HG03139 (cell line): ENCODE measurements around the gene IL11RA.
A peak's percentile ranks its signal among the peaks of the same experiment; 100 is the strongest.

Experiments
- ATAC-seq: cut with Tn5 transposase; IDR thresholded peaks from one replicate; pipeline ENCODE4 v1.9.1; 2021; ENCODE audit not compliant: unreplicated experiment

IL11RA gene

DNA sequence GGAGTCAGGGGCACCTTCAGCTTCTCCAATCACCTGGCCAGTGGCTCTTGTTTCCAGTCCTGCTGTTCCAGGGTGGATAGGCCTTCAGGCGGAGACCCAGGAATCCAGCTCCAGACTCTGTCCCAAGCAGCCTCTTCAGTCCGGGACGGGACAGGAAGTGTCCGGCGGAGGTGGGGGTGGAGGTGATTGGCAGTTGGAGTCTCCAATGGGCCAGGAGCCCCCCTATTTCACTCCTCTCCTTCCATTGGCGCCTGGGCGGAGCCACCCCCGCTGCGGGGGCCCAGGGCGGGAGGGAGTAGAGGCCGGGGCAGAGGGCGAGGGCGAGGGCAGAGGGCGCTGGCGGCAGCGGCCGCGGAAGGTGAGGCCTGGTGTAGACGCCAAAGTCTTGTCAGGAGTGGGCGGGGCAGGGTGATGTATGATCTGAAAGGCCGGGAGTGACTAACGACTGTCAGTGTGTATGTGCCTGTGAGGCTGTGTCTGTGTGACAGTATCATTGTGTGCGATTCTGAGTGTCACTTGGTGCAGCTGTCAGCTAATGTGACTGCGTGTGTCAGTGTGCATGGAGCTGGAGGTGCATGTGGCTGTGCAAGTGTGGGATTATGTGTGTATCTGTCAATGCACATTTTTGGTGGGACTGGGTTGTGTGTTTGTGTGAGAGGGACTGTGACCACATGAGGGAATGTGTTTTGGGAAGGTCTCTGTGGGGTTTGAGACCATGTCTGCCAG, at the start of gene IL11RA:
IL11RA (plus strand) TSS at position 310 of the 726 bp plus-strand sequence. CDS start 3,033 bp downstream, outside the sequence.
- no peak for ATAC-seq

DNA sequence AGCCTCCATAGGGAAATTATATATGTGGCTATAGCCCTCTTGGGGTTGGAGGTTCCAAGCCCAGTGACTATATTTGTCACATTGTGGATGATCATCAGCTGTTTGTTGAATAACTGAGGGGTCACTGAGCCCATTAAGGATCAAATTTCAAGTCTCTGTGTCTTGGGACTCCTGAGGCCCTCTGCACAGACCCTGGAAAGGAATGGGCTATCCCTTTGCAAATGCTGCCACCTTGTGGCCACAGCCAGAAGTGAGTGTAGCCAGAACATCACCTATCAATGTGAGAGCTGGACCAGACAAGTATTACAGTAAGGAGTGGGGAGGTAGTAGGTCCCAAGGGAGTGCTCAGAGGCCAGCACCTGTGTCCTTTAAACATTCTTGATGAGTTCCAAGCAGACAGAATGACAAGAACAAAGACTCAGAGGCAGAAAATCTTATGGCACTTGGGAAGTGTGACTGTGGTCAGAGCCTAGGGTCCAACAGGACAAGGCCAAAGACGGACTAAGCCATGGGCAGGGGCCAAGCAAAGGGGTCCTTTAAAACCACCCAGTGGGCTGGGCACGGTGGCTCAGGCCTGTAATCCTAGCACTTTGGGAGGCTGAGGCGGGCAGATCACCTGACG, 48.3 kb upstream of the IL11RA start:
- ATAC-seq: no peak

DNA sequence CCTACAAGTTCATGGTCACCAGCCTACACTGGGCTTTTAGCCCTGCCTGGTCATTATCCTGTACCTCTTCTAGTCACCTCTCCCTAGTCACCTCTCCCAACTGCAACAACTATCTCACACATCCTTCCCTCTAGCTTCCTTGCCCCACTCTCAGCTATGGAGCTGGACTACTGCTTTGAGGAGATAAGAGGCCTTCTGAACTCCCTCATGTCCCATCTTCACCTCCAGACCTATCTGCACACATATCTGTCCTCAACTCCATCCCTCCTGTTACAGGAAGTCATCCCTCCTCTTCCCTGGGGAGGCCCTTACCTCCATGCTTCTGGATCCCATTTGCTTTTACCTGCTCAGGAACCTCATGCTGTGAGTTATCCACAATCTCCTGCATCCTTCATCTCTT, 45.8 kb upstream of the IL11RA start:
- ATAC-seq: no peak

DNA sequence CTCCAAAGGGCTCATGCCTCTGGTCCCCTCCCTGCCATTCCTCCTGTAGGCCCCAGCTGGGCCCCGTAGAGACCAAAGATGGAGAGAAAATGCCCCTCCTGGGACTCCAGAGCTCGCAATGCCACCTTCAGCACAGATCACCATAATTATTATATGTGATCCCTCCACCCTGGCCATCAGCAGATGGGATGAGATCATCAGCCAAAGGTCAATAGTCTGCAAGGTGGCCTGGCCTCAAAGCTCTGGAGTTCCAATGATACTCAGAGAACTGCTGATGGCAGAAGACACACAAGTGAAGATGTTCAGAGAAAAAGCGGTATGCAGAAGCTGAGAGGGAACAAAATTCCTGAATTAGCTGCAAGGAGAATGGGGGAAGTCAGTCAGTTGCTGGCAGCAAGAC, 45.1 kb upstream of the IL11RA start:
- ATAC-seq: no peak

DNA sequence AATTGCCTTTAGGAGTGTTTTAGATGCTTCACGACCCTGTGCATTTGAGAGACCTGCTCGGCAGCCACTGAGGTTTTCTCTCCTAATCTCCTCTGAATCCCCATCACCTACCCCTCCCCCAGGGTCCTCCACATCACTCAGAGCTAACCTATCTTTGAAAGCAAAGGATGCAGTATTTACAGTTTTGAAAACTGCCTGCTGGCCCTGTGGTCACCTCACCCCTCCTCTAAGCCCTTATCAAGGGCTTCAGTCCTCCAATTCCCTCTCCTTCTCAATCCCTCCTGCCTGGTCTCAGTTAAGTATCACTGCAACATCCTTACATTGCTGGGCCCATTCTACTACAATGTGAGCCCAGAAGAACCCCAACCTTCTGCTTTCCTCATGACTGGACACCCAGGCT, 44.7 kb upstream of the IL11RA start:
- no peak for ATAC-seq

DNA sequence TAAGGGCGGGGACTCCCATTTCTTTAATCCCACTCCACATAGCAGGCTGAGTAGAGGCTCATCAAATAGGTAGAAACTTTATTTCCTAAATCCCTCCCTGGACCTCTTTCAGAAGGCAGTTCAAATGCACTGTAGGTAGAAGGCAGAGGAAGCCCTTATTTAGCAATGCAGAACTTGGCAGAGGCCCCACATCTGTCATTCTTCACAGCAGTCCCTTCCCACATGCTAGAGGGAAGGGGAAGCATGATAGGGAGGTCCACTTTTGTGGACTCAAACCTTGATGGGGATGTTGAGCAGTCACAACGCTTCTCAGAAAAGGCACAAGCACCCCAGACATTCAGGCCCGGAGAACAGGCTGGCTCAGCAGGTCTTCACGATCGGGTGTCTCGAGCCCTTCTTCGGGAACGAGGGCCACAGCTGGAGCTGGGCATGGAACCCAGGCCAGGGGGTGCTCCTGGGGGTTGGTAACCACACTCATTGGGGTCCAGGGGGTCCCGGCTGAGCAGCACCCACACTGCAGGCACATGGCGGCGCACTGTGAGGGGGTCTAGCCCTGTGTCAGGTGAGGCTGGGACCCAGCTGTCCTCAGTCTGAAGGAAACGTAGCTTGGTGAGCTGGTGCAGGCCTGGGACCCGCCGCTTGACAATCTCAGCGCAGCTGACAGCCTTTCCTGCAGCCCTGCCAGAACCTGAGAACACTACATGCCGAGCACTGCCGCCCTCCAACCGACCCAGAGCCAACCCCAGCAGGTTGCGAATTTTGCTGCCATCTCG, 41.4 kb upstream of the IL11RA start:
- no peak for ATAC-seq

DNA sequence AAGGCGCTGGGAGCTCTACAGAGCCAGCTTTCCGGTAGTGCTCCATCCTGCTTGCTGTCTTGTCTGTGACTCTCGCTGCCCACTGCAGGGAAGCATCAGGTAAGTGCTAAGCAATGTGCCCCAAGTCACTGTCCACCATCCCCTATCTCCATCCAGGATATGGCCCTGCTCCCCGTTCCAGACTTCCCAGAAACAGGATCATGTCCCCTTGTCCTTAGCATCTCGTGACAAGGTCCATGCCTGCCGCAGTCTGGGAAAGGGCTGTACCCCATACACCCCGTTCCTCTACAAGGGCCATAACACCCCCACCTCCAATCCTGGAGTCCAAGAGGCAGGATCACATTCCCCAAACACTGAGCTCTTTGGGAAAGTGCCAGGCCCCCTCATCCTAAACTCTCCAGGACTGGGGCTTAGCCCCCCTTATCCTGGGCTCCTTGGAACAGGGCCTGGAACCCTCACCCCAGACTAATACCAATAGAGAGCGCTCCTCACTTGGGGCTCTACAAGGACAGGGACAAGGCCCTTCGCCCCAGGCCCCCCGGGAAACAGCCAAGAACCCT, 40.7 kb upstream of the IL11RA start:
- no peak for ATAC-seq

DNA sequence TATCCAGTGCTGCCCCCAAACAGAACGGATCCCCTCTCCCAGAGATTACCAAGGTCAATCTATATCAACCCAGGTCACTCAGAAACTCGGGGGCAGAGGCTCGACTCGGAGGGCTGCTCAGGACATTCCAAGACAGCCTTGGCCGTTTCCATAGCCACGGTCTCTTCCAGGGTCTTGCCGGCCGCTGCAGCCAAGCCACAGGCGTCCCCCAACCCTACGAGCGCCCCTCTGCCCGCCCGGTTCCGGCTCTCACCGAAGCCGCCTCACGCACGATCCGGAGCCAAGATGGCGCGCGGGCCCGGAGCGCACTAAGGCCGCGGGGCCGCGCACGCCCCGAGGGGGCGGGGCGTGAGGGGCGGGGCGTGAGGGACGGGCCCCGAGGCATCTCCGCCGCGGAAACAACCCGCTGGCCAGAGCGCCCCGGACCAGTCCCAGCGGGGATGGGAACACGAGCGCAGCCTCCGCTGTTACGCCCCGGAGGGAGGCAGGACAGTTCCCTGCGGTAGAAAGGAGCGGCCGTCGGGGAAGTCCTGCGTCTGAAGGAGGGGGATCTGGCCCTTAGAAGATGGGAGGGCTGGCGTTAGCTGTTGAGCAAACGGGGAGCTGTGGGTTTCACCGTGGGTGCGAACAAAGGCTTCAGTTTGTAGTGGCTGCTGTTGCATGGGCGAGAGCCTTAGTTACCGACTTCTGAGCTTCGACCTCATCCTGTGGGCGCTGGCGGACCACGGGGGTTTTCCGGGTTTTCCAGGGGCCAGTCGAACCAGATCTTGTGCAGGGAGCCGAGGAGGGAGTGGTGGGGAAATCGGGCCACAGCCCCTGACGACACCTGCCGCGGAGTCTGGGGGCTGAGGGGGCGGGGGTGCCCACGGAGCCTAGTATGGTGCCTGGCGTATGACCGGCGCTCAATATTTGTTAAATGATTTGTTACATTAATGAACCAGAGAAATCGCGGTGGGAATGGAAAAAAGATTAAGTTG, 39.9 kb upstream of the IL11RA start, which contains the start of gene RPP25L:
RPP25L (minus strand) TSS at position 287 of the 977 bp plus-strand sequence. CDS start 801 bp downstream, outside the sequence.
- peak; percentile 72 for ATAC-seq

DNA sequence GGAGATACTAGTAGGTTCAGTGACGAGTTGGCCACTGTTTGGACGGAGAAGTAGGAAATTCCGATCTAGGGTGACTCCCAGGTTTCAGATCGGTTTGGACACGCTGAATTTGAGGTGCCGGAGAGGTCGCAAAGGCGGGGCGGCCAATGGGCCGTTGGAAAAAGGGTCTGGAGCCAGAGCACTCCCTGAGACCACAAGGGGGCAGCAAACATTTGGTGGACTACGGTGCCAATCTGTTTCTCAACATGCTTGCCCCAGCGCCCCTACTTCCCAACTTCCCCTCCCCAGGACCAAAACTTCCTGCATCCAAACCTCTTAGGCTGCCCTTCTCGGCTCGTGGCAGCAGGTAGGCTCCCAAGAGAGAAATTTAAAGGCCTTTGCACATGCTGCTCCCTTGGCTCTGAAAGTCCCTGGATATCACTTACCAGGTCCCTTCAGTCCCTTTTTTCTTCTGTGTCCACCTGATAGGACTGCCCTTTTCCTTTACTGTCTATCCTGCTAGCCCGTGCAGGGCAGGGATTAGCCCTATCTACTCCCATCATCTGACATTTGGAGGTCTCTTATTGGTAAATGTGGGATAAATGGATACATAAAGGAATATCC, 39.1 kb upstream of the IL11RA start:
- ATAC-seq: no peak

DNA sequence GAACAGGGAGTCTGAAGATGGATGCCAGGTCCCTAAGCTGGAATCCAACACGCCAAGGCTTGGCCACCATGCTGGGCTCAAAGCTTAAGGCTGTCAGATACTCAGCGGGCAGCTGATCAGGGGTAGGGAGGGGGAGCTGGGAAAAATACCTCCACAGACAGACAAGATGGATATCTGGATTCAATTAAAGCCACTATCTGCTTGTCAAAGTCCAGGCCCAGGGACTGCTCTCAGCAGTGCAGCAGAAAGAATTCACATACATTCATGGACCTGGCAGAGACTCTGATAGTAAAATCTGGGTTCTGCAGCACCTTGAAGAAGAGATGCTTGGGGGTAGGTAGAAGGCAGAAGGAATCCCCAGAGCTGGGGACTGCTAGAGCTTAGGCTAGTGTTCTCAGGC, 36.9 kb upstream of the IL11RA start:
- no peak for ATAC-seq

DNA sequence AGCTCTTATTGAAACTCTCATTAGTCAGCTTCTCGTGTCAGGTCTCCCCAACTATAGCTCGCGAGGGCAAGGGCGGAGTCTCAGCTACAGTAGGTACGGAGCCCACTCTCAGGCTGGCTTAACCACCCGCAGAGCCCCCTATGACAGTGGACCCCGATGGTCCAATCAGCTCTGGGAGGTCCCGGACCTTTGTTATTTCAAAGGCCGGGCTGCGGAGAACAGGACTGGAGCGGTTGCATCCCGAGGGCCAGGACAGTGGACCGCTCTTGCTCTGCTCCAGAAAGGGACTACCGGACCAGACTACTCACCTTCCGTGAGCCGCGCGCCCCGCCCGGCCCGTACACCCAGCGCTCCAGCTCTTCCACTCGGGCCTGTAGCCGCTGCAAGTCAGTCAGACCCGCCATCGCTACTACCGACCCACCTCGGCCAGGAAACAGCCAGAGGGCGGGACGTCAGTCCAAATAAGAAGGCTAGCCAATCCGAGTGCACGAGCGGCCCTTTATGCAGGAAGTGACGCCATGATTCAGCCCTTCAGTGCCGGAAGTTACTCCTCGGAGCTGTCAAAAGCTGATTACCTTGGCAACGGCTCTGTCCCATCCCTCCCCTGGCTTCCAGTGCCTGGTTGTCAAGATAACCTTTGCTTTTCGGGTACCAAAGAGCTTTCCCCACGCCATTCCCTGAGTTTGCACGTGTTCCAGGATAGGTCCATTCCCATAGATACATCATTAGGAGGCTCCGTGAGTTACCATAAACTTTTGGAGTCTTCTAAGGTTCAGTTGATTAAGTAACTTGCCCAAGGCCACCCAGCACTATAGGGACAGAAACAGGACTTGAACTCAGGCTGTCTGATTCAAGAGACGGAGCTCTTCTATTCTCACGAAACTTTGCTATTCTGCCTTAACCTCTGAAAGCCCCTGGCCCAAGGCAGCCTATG, 31.7 kb upstream of the IL11RA start, which contains the start of gene DCTN3:
DCTN3 (minus strand) TSS at position 435 of the 934 bp plus-strand sequence; CDS start at position 404, 31 bp downstream.
- ATAC-seq: peak; percentile 97

DNA sequence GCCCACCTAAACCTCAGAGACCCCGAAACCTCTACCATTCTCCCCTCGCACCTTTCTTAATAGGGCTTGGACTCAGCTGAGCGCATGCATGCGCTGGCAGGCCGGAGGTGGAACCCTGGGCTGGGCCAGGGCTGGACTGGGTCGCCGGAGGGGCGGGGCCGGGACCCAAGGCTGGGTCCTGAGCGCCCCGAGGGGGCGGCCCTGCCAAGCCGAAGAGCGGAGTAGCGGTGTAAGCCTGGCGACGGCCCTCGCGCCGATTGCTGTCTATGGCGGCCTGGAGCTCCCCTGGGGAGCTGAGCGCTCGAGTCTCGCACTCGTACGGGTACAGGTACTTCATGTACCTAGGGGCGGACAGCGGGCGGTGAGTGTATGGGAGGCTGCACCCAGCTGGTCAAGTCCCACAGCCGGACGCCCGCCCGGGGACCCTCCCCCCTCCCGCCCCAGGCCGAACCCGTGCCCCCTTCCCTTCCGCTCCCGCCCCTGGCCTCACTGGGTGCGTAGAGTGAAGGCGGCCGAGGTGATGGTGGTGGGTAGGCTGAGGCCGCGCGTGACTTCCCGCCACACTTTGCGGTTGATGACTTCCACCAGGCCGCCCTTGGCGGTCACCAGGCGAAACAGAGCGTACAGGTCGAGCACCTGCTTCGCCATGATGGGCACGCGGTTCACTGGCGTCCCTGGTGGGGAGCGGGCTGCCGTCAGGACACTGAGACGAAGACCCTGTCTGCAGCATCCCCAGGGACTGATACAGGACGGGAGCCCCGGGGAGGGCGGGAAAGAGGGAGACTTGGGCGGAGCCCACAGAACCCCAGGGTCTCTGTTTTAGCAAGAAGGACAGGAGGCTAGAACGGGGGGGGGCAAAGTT, 28.4 kb upstream of the IL11RA start:
- ATAC-seq: no peak

DNA sequence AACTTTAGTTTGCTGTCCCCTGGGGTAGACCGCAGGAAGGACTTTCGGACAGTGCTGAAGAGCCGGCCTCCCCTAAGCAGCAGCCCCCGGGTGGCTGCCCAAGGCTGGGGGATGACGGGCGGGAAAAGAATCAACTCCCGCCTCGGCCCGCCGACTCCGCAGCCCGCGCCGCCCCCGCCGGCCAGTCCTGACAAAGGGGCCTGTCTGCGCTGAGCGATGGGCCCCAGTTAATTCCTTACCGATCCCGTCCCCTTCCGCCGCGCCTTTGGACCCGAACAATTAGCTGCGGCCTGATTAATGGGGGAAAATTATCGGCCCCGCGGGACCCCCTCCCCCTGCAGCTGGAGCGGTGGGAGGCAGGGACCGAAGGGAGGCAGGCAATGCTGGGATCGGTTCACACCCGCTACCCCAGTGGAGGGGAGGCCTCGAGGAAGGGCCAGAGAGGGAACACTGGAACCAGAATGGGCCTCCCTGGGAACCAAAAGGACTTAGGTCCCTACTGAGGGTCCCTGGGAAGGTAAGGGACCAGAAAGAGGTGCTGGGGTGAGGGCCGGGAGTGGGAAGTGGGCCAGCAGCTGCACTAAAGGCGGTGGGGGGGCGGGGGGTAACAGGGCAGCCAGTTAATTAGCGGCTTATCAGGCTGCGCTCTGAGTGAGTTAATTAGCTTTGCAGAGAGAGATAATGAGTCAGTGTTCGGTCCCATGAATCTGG, 27.4 kb upstream of the IL11RA start:
- no peak for ATAC-seq

DNA sequence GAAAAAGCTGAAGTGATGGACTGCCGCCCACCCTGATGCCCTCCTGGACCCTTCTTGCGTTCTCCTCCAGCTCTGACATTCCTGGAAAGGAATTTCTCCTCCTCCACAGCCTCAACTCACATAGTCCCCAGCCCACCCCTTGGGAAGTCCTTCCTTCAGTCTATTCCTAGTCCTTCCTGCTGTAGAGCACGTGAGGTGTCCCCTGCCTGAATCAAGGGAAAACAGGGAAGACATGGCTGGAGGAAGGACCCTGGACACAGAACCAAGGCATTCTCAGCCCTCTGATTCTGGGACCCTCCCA, 26.8 kb upstream of the IL11RA start:
- no peak for ATAC-seq

DNA sequence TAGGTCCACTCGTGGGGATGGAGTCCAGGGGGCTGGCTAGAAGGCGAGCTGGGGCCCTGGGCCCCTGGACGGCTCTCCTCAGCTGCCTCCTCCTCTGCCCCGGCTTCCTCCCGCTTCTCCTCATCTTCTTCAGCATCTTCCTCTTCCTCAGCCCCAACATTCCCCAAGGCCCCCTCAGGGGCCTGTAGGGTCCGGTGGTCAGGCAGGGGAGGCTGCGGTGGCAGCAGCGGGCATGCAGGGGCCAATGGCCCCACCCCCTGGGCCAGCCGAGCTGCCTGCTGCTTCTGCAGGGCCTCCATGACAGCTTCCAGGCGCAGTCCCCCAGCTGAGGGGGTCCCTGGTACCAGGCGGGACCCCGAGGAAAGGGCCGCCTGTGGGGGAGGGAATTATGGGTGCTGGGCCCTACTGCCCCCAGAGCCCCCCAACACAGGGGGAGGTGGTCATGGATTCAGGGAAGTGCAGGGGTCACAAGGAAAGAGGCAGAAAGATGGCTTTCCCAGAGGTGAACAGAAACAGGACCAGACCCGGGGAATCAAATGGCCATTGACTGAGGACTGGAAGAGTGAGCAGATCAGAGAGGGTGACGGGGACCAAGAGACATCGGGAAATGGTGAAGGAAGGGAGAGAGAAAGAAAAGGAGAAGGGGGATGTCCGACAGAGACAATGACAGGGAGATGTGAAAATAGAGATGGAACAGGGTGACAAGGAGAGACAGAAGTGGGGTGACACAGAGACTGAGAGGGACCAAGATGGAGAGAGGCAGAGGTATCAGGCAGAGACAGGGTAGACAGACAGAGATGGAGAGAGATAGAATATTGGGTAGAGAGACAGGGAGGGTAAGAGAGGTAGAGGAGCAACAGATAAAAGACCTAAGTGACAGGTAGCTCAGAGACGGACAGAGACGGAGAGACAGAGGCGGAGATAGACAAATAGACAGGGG, 24.0 kb upstream of the IL11RA start:
- no peak for ATAC-seq
